MM.1S (cell line): ENCODE results near the gene MAP3K5.

Source experiments
- DNase-seq: peaks from one replicate; pipeline ENCODE4 v3.0.0-alpha.2; 2015
- H2AFZ ChIP-seq: fragments of 300-600 bp; sonication (generic); 2 replicates; pipeline ENCODE4 v1.6.0; 2016; ENCODE audit warnings: antibody characterized with exemption, low read length
- H3F3A ChIP-seq: fragments of 300-600 bp; sonication (generic); 2 replicates; pipeline ENCODE4 v1.6.1; 2016; ENCODE audit warnings: mild to moderate bottlenecking, antibody characterized with exemption, low read length, moderate library complexity, mixed read lengths; ENCODE audit not compliant: insufficient read depth
- H3K27ac ChIP-seq: fragments of 300-600 bp; sonication (generic); 2 replicates; pipeline ENCODE4 v1.5.1; 2016; ENCODE audit warnings: mild to moderate bottlenecking, low read length
- H3K27me3 ChIP-seq: fragments of 300-600 bp; sonication (generic); replicated peaks from 2 replicates; pipeline ENCODE4 v1.6.0; 2016; ENCODE audit warnings: low read length; ENCODE audit not compliant: insufficient read depth
- H3K36me3 ChIP-seq: fragments of 300-600 bp; sonication (generic); replicated peaks from 2 replicates; pipeline ENCODE4 v1.6.1; 2016; ENCODE audit warnings: mild to moderate bottlenecking, low read length, mixed read lengths; ENCODE audit not compliant: insufficient read depth
- H3K4me1 ChIP-seq: fragments of 300-600 bp; sonication (generic); 2 replicates; pipeline ENCODE4 v1.6.1; 2016; ENCODE audit warnings: low read length, mixed read lengths
- H3K4me2 ChIP-seq: fragments of 300-600 bp; sonication (generic); 2 replicates; pipeline ENCODE4 v1.6.0; 2016; ENCODE audit warnings: low read depth, low read length
- H3K4me3 ChIP-seq: fragments of 300-600 bp; sonication (generic); 2 replicates; pipeline ENCODE4 v1.5.1; 2016; ENCODE audit warnings: low read length, mixed read lengths
- H3K79me2 ChIP-seq: fragments of 300-600 bp; sonication (generic); 2 replicates; pipeline ENCODE4 v1.6.1; 2016; ENCODE audit warnings: mixed run types, low read length, mixed read lengths
- H3K9ac ChIP-seq: fragments of 300-600 bp; sonication (generic); 2 replicates; pipeline ENCODE4 v1.6.1; 2016; ENCODE audit warnings: low read length, mixed read lengths
- H3K9me2 ChIP-seq: fragments of 300-600 bp; sonication (generic); replicated peaks from 2 replicates; pipeline ENCODE4 v1.6.1; 2016; ENCODE audit warnings: mild to moderate bottlenecking, low read length, mixed read lengths; ENCODE audit not compliant: insufficient read depth
- H3K9me3 ChIP-seq: fragments of 300-600 bp; sonication (generic); replicated peaks from 2 replicates; pipeline ENCODE4 v1.6.1; 2016; ENCODE audit warnings: mild to moderate bottlenecking, low read length, mixed read lengths; ENCODE audit not compliant: insufficient read depth
- H4K20me1 ChIP-seq: fragments of 300-600 bp; sonication (generic); 2 replicates; pipeline ENCODE4 v1.6.1; 2016; ENCODE audit warnings: mild to moderate bottlenecking, low read length, moderate library complexity, mixed read lengths; ENCODE audit not compliant: insufficient read depth
- CTCF ChIP-seq: fragments of 300-600 bp; sonication (generic); IDR thresholded peaks from 2 replicates; pipeline ENCODE4 v1.5.1; 2016; ENCODE audit warnings: antibody characterized with exemption, low read length, mixed read lengths
- EZH2 ChIP-seq: fragments of 300-600 bp; sonication (generic); optimal IDR thresholded peaks from 2 replicates; pipeline ENCODE3; 2017; ENCODE audit warnings: low read depth, mild to moderate bottlenecking, antibody characterized with exemption, low read length, mixed read lengths
- EZH2phosphoT487 ChIP-seq: fragments of 300-600 bp; sonication (generic); IDR thresholded peaks from 2 replicates; pipeline ENCODE4 v1.6.1; 2018; ENCODE audit warnings: antibody characterized with exemption, low read length

Gene MAP3K5

GRCh38 chr6:136658711-136659110 is 133.6 kb downstream of the MAP3K5 start:
- TF ChIP-seq EZH2phosphoT487 (no peak), CTCF (no peak), EZH2 (no peak)
- H3K9ac ChIP-seq = no peak overlapping the region
- no peaks in the 10 kb centered on the region for H3K36me3 ChIP-seq
- no peaks in the 10 kb centered on the region for H3K79me2 ChIP-seq
- H3K9me3 ChIP-seq = no peaks in the 10 kb centered on the region
- no peaks in the 10 kb centered on the region for H3F3A ChIP-seq
- no peak overlapping the region for H3K4me2 ChIP-seq
- H3K4me3 ChIP-seq = no peak overlapping the region
- DNase-seq = no peak
- no peaks in the 10 kb centered on the region for H4K20me1 ChIP-seq
- no peak overlapping the region for H2AFZ ChIP-seq
- H3K27me3 ChIP-seq = no peaks in the 10 kb centered on the region
- no peaks in the 10 kb centered on the region for H3K9me2 ChIP-seq
- H3K27ac ChIP-seq = no peak overlapping the region
- peaks cover 13% of the 10 kb centered on the region for H3K4me1 ChIP-seq

DNA sequence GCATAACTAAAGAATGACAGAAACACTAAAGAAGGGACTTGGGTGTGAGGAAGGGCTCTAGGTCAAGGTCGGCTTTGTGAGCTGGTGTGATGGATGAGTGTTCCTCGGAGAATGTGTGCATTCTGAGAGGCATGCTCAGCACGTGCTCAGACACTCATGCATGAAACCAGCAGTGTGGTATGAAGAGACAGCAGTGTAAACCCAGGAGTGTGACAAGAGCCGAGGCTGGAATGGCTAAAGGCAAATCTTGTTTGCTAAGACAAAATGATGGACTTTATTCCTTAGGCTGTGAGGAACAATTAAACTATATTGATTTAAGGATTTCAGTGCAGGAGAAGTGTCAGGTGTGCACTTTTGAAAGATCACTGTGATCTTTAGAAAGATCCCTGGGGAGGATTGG is 134.6 kb downstream of the MAP3K5 start:
- Histone ChIP-seq H3K4me2 (no peak overlapping the region), H3K9me2 (no peaks in the 10 kb centered on the region), H3K36me3 (no peaks in the 10 kb centered on the region), H3K27me3 (no peaks in the 10 kb centered on the region), H4K20me1 (no peaks in the 10 kb centered on the region), H3K79me2 (no peaks in the 10 kb centered on the region), H3K9me3 (no peaks in the 10 kb centered on the region), H3K4me3 (no peak overlapping the region), H3K9ac (no peak overlapping the region), H3F3A (no peaks in the 10 kb centered on the region), H3K27ac (no peak overlapping the region), H3K4me1 (peaks cover 13% of the 10 kb centered on the region), H2AFZ (no peak overlapping the region)
- no peak for TF ChIP-seq CTCF
- TF ChIP-seq EZH2 = no peak
- TF ChIP-seq EZH2phosphoT487 = no peak
- no peak for DNase-seq

DNA sequence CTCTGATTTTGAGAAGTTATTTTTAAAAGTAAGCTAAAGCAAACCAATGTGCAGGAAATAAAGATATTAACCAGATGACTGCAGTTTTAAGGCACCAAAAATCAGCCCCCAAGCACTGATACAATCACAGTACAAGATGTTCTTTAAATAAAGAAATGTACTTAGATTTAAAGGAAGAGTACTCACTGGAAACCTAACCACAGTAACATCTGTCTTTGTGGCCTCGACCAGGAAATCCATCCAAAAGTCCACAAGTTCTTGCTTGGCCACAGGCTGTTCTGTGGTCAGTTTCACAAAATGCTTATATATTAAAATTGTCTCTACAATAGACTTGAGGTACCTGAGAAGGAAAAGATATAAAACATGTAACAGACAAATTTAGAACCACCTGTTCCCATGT is 136.2 kb downstream of the MAP3K5 start:
- H4K20me1 ChIP-seq = no peaks in the 10 kb centered on the region
- no peak overlapping the region for H3K9ac ChIP-seq
- no peaks in the 10 kb centered on the region for H3K79me2 ChIP-seq
- TF ChIP-seq CTCF (no peak), EZH2 (no peak), EZH2phosphoT487 (no peak)
- no peaks in the 10 kb centered on the region for H3K36me3 ChIP-seq
- no peak overlapping the region for H3K27ac ChIP-seq
- H3K4me2 ChIP-seq = no peak overlapping the region
- H3K9me2 ChIP-seq = no peaks in the 10 kb centered on the region
- H3F3A ChIP-seq = no peaks in the 10 kb centered on the region
- peaks cover 13% of the 10 kb centered on the region for H3K4me1 ChIP-seq
- H2AFZ ChIP-seq = no peak overlapping the region
- H3K4me3 ChIP-seq = no peak overlapping the region
- no peaks in the 10 kb centered on the region for H3K27me3 ChIP-seq
- no peaks in the 10 kb centered on the region for H3K9me3 ChIP-seq
- peak; percentile 57 for DNase-seq
